WTC11 (cell line): ENCODE results near the gene METTL15. TPM values are rescaled to one million over a fixed set of nuclear protein-coding genes. Genes with fewer than 3 reads are reported as not detected.

ENCODE experiments used
- ATAC-seq: fragments of 200-7000 bp; cut with Tn5 transposase; 2 replicates; pipeline ENCODE4 v1.10.0; 2021; ENCODE audit warnings: mild to moderate bottlenecking, moderate library complexity
- CTCF ChIA-PET: fragments of 300-600 bp; sonication (Branson Sonifier 250); formaldehyde crosslinking; loops from one replicate; lab custom pipeline; 2021; ENCODE audit warnings: antibody characterized with exemption; lab: Charles Lee
- POLR2A ChIA-PET: fragments of 350-600 bp; sonication (Branson Sonifier 250); formaldehyde crosslinking; loops from one replicate; lab custom pipeline; 2021; ENCODE audit warnings: antibody characterized with exemption; lab: Charles Lee
- DNase-seq: peaks from one replicate; pipeline ENCODE4 v3.0.0; 2021; ENCODE audit warnings: low spot score
- H3K27ac Mint-ChIP-seq: 2 replicates; pipeline ENCODE4 v1.8.0; 2021; ENCODE audit warnings: mixed read lengths
- H3K27me3 Mint-ChIP-seq: 2 replicates; pipeline ENCODE4 v1.8.0; 2021; ENCODE audit warnings: low read depth, mild to moderate bottlenecking, moderate library complexity, mixed read lengths
- H3K36me3 Mint-ChIP-seq: 2 replicates; pipeline ENCODE4 v1.8.0; 2021; ENCODE audit warnings: mixed read lengths
- H3K4me1 Mint-ChIP-seq: 2 replicates; pipeline ENCODE4 v1.8.0; 2022; ENCODE audit warnings: mixed read lengths
- H3K4me3 Mint-ChIP-seq: 2 replicates; pipeline ENCODE4 v1.8.0; 2021; ENCODE audit warnings: mild to moderate bottlenecking, moderate library complexity, mixed read lengths
- H3K9me3 Mint-ChIP-seq: 2 replicates; pipeline ENCODE4 v1.8.0; 2021; ENCODE audit warnings: mixed read lengths
- EMX1 ChIP-seq: fragments of 250-450 bp; sonication (Bioruptor Pico); IDR thresholded peaks from 2 replicates; pipeline ENCODE4 v1.8.0; 2021; ENCODE audit warnings: mild to moderate bottlenecking
- FOXK1 ChIP-seq: sonication (generic); formaldehyde crosslinking; IDR thresholded peaks from 2 replicates; pipeline ENCODE4 v1.8.0; 2022; ENCODE audit warnings: mild to moderate bottlenecking, moderate library complexity, missing genetic modification reagents
- FOXP1 ChIP-seq: sonication (generic); formaldehyde crosslinking; IDR thresholded peaks from 2 replicates; pipeline ENCODE4 v1.8.0; 2022; ENCODE audit warnings: missing genetic modification reagents, mild to moderate bottlenecking, moderate library complexity, borderline replicate concordance
- GRHL2 ChIP-seq: fragments of 250-450 bp; sonication (Bioruptor Pico); IDR thresholded peaks from 2 replicates; pipeline ENCODE4 v1.8.0; 2022; ENCODE audit warnings: mild to moderate bottlenecking, moderate library complexity; ENCODE audit not compliant: insufficient replicate concordance, severe bottlenecking
- KAT7 ChIP-seq: sonication (generic); formaldehyde crosslinking; IDR thresholded peaks from 2 replicates; pipeline ENCODE4 v1.8.1; 2023; ENCODE audit warnings: missing genetic modification reagents, mild to moderate bottlenecking, borderline replicate concordance
- NFE2L1 ChIP-seq: sonication (generic); formaldehyde crosslinking; IDR thresholded peaks from 2 replicates; pipeline ENCODE4 v1.8.1; 2023; ENCODE audit warnings: missing genetic modification reagents
- NR3C1 ChIP-seq: sonication (generic); formaldehyde crosslinking; conservative IDR thresholded peaks from 2 replicates; pipeline ENCODE4 v1.8.1; 2023; ENCODE audit warnings: low read depth, mild to moderate bottlenecking, missing genetic modification reagents
- TEAD1 ChIP-seq: sonication (generic); formaldehyde crosslinking; IDR thresholded peaks from 2 replicates; pipeline ENCODE4 v1.8.0; 2022; ENCODE audit warnings: mild to moderate bottlenecking, missing genetic modification reagents
- total RNA-seq: library from RNA; stranded (reverse); gene quantifications from 3 replicates; pipeline ENCODE4 v1.2.3, GENCODE V29; 2021
- TF ChIP-seq, protein P1 (sequence below): sonication (generic); formaldehyde crosslinking; IDR thresholded peaks from 2 replicates; pipeline ENCODE4 v1.8.1; 2023; ENCODE audit warnings: mild to moderate bottlenecking, missing genetic modification reagents
- TF ChIP-seq, protein P2 (sequence below): sonication (generic); formaldehyde crosslinking; IDR thresholded peaks from 2 replicates; pipeline ENCODE4 v1.8.1; 2023; ENCODE audit warnings: mild to moderate bottlenecking, missing genetic modification reagents
- TF ChIP-seq, protein P3 (sequence below): sonication (generic); formaldehyde crosslinking; IDR thresholded peaks from 2 replicates; pipeline ENCODE4 v1.8.0; 2023; ENCODE audit warnings: mild to moderate bottlenecking, missing genetic modification reagents
- TF ChIP-seq, protein P4 (sequence below): sonication (generic); formaldehyde crosslinking; IDR thresholded peaks from 2 replicates; pipeline ENCODE4 v1.8.0; 2022; ENCODE audit warnings: mild to moderate bottlenecking, missing genetic modification reagents
- TF ChIP-seq, protein P5 (sequence below): fragments of 250-450 bp; sonication (Bioruptor Pico); conservative IDR thresholded peaks from 2 replicates; pipeline ENCODE4 v1.9.0; 2021; ENCODE audit warnings: mild to moderate bottlenecking
- TF ChIP-seq, protein P6 (sequence below): sonication (generic); formaldehyde crosslinking; IDR thresholded peaks from 2 replicates; pipeline ENCODE4 v1.8.0; 2023; ENCODE audit warnings: missing genetic modification reagents
- TF ChIP-seq, protein P7 (sequence below): fragments of 250-450 bp; sonication (Bioruptor Pico); IDR thresholded peaks from 2 replicates; pipeline ENCODE4 v1.9.0; 2021; ENCODE audit warnings: mild to moderate bottlenecking
- TF ChIP-seq, protein P8 (sequence below): sonication (generic); formaldehyde crosslinking; IDR thresholded peaks from 2 replicates; pipeline ENCODE4 v1.8.0; 2022; ENCODE audit warnings: missing genetic modification reagents

METTL15 gene
- total RNA-seq, 1 experiment from 2014 or later = 13.2 TPM

DNA sequence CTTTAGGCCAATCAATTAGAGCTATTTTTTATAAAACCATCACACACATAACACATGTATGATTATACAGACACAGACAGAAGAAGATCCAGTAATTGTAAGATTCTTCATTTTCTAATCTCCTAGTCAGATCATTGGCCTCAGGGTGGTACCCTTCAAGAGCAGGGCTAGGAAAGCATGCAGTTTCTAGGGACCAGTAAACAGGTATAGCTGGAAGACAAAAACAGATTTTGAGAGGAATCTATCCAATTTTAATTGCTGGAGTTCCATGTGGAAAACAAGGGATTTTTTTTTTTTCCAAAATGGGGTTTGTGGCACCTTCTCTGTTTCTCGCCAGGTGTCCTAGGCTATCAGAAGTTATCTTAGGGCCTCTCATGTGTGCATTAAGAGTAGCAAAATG lies 29.6 kb downstream of the METTL15 start:
- POLR2A ChIA-PET = no interaction called here
- H3K4me1 Mint-ChIP-seq = no peaks in the 10 kb centered on the region
- DNase-seq (no peak), ATAC-seq (no peak)
- peaks cover 8% of the 10 kb centered on the region for H3K27me3 Mint-ChIP-seq
- CTCF ChIA-PET = no interaction called here
- H3K27ac Mint-ChIP-seq = no peak overlapping the region
- H3K9me3 Mint-ChIP-seq = peaks cover 89% of the 10 kb centered on the region
- no peak overlapping the region for H3K4me3 Mint-ChIP-seq
- TF ChIP-seq, protein P1, sequence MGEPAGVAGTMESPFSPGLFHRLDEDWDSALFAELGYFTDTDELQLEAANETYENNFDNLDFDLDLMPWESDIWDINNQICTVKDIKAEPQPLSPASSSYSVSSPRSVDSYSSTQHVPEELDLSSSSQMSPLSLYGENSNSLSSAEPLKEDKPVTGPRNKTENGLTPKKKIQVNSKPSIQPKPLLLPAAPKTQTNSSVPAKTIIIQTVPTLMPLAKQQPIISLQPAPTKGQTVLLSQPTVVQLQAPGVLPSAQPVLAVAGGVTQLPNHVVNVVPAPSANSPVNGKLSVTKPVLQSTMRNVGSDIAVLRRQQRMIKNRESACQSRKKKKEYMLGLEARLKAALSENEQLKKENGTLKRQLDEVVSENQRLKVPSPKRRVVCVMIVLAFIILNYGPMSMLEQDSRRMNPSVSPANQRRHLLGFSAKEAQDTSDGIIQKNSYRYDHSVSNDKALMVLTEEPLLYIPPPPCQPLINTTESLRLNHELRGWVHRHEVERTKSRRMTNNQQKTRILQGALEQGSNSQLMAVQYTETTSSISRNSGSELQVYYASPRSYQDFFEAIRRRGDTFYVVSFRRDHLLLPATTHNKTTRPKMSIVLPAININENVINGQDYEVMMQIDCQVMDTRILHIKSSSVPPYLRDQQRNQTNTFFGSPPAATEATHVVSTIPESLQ (CRISPR knock-in tag) = no peak
- TF ChIP-seq, protein P2, sequence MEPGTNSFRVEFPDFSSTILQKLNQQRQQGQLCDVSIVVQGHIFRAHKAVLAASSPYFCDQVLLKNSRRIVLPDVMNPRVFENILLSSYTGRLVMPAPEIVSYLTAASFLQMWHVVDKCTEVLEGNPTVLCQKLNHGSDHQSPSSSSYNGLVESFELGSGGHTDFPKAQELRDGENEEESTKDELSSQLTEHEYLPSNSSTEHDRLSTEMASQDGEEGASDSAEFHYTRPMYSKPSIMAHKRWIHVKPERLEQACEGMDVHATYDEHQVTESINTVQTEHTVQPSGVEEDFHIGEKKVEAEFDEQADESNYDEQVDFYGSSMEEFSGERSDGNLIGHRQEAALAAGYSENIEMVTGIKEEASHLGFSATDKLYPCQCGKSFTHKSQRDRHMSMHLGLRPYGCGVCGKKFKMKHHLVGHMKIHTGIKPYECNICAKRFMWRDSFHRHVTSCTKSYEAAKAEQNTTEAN (CRISPR knock-in tag) = no peak
- TF ChIP-seq, protein P3, sequence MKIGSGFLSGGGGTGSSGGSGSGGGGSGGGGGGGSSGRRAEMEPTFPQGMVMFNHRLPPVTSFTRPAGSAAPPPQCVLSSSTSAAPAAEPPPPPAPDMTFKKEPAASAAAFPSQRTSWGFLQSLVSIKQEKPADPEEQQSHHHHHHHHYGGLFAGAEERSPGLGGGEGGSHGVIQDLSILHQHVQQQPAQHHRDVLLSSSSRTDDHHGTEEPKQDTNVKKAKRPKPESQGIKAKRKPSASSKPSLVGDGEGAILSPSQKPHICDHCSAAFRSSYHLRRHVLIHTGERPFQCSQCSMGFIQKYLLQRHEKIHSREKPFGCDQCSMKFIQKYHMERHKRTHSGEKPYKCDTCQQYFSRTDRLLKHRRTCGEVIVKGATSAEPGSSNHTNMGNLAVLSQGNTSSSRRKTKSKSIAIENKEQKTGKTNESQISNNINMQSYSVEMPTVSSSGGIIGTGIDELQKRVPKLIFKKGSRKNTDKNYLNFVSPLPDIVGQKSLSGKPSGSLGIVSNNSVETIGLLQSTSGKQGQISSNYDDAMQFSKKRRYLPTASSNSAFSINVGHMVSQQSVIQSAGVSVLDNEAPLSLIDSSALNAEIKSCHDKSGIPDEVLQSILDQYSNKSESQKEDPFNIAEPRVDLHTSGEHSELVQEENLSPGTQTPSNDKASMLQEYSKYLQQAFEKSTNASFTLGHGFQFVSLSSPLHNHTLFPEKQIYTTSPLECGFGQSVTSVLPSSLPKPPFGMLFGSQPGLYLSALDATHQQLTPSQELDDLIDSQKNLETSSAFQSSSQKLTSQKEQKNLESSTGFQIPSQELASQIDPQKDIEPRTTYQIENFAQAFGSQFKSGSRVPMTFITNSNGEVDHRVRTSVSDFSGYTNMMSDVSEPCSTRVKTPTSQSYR (CRISPR knock-in tag) = no peak
- TF ChIP-seq, protein P4, sequence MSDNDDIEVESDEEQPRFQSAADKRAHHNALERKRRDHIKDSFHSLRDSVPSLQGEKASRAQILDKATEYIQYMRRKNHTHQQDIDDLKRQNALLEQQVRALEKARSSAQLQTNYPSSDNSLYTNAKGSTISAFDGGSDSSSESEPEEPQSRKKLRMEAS (CRISPR knock-in tag) = no peak
- no peak for TF ChIP-seq GRHL2
- H3K36me3 Mint-ChIP-seq = peaks cover 90% of the 10 kb centered on the region

DNA sequence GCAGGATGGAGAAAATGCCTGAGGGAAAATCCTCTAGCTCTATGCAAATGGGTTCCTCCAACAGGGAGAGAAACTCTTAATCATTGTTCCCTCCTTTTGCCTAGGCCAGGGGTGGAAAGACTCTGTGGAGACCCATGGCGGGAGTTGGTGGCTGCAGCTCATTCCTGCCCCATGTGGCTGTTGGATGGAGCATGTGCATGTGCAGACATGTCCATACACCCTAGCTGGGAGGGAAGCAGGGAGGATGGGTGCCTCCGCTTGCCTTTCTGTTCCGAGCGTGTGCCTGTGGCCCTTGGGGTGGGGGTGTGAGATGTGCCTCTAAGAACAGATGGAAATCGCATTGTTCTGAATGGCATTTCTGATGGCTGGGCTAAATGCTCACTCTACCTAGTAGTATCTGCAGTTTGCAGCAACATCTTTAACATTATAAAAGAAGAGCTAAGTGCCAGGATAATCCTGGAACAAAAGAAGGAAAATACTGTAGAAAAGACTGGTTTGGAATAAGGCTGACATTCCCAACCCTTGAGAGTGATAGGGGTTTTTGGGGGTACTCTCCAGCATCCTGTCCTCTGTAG lies 31.7 kb downstream of the METTL15 start:
- peaks cover 69% of the 10 kb centered on the region for H3K36me3 Mint-ChIP-seq
- peaks cover 8% of the 10 kb centered on the region for H3K27me3 Mint-ChIP-seq
- H3K9me3 Mint-ChIP-seq = peaks cover 68% of the 10 kb centered on the region
- no peak for DNase-seq
- POLR2A ChIA-PET = no interaction called here
- no peak overlapping the region for H3K4me3 Mint-ChIP-seq
- ATAC-seq = peak; percentile 36
- H3K27ac Mint-ChIP-seq = no peak overlapping the region
- TF ChIP-seq FOXP1 (CRISPR knock-in tag) (no peak), KAT7 (CRISPR knock-in tag) (no peak), NFE2L1 (CRISPR knock-in tag) (no peak), NR3C1 (CRISPR knock-in tag) (no peak), EMX1 (no peak), FOXK1 (CRISPR knock-in tag) (no peak), TEAD1 (CRISPR knock-in tag) (no peak)
- TF ChIP-seq, protein P5, sequence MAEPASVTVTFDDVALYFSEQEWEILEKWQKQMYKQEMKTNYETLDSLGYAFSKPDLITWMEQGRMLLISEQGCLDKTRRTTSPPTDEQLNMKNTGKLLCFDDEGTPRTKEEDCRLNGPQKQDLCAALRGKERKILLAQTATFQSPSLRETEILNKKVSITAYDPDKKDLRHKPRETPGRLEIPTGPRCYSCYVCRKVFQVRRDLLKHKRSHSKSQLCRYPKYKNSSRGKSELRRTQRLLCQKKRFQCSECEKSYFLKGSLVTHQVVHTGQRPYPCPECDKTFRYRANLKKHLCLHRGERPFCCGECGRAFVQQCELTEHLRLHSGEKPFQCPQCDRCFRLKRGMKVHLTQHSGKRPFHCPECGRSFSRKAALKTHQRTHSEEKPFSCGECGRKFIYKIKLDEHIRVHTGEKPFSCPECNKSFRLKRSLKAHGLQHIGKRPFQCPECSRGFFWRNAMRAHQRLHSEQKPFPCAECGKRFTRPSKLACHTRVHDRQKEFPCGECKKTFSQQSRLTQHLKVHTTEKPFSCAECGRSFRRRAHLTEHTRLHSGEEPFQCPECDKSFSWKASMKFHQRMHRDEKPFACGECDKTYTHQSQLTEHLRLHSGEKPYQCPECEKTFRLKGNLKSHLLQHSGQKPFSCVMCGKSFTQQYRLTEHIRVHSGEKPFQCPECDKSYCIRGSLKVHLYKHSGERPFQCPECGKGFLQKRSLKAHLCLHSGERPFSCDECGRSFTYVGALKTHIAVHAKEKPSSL = no peak
- TF ChIP-seq, protein P6, sequence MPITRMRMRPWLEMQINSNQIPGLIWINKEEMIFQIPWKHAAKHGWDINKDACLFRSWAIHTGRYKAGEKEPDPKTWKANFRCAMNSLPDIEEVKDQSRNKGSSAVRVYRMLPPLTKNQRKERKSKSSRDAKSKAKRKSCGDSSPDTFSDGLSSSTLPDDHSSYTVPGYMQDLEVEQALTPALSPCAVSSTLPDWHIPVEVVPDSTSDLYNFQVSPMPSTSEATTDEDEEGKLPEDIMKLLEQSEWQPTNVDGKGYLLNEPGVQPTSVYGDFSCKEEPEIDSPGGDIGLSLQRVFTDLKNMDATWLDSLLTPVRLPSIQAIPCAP (CRISPR knock-in tag) = no peak
- TF ChIP-seq, protein P7, sequence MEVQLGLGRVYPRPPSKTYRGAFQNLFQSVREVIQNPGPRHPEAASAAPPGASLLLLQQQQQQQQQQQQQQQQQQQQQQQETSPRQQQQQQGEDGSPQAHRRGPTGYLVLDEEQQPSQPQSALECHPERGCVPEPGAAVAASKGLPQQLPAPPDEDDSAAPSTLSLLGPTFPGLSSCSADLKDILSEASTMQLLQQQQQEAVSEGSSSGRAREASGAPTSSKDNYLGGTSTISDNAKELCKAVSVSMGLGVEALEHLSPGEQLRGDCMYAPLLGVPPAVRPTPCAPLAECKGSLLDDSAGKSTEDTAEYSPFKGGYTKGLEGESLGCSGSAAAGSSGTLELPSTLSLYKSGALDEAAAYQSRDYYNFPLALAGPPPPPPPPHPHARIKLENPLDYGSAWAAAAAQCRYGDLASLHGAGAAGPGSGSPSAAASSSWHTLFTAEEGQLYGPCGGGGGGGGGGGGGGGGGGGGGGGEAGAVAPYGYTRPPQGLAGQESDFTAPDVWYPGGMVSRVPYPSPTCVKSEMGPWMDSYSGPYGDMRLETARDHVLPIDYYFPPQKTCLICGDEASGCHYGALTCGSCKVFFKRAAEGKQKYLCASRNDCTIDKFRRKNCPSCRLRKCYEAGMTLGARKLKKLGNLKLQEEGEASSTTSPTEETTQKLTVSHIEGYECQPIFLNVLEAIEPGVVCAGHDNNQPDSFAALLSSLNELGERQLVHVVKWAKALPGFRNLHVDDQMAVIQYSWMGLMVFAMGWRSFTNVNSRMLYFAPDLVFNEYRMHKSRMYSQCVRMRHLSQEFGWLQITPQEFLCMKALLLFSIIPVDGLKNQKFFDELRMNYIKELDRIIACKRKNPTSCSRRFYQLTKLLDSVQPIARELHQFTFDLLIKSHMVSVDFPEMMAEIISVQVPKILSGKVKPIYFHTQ (CRISPR knock-in tag) = no peak
- TF ChIP-seq, protein P8, sequence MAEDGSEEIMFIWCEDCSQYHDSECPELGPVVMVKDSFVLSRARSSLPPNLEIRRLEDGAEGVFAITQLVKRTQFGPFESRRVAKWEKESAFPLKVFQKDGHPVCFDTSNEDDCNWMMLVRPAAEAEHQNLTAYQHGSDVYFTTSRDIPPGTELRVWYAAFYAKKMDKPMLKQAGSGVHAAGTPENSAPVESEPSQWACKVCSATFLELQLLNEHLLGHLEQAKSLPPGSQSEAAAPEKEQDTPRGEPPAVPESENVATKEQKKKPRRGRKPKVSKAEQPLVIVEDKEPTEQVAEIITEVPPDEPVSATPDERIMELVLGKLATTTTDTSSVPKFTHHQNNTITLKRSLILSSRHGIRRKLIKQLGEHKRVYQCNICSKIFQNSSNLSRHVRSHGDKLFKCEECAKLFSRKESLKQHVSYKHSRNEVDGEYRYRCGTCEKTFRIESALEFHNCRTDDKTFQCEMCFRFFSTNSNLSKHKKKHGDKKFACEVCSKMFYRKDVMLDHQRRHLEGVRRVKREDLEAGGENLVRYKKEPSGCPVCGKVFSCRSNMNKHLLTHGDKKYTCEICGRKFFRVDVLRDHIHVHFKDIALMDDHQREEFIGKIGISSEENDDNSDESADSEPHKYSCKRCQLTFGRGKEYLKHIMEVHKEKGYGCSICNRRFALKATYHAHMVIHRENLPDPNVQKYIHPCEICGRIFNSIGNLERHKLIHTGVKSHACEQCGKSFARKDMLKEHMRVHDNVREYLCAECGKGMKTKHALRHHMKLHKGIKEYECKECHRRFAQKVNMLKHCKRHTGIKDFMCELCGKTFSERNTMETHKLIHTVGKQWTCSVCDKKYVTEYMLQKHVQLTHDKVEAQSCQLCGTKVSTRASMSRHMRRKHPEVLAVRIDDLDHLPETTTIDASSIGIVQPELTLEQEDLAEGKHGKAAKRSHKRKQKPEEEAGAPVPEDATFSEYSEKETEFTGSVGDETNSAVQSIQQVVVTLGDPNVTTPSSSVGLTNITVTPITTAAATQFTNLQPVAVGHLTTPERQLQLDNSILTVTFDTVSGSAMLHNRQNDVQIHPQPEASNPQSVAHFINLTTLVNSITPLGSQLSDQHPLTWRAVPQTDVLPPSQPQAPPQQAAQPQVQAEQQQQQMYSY (CRISPR knock-in tag) = no peak
- no peaks in the 10 kb centered on the region for H3K4me1 Mint-ChIP-seq
- CTCF ChIA-PET = interaction anchor here (0.9 kb wide), 1 partner anchor 441 kb away, joined by 3 read pairs; no protein-coding TSS in a partner anchor
